Left cardiac atrium (tissue), 4 donors: ENCODE measurements around the gene MLLT6. TPM values are rescaled to one million over a fixed set of nuclear protein-coding genes. Genes with fewer than 3 reads are reported as not detected.

Experiments
- ATAC-seq, 2 donors: fragments of 200-7000 bp; cut with Tn5 transposase; one replicate each; pipeline ENCODE4 v1.9.1; 2020; ENCODE audit warnings: mild to moderate bottlenecking in 2 of 2, moderate library complexity in 2 of 2
- DNase-seq: peaks from one replicate; pipeline ENCODE4 v3.0.0-alpha.2; 2020
- intact Hi-C, 2 donors: fragments of 100-400 bp; cut with DNase I; formaldehyde crosslinking; loops; one replicate each; pipeline versions ENCODE4 v1.14.1 to v1.15.1; 2022 to 2023
- total RNA-seq, 2 donors: library from RNA; stranded (reverse); fragmentation: NEBNext Ultra II Directional; extraction: Animal tissue kit (Norgen Biotek cat#: 25700); gene quantifications; one replicate each; pipeline ENCODE4 v1.2.1, GENCODE V29; 2021
- donor health status: DM: no; HTN: yes; CAD: no.
- donor health status: DM: no; HTN: yes; CAD: no; lungs with severe emphysema.
- donor health status: DM: yes; HTN: yes; CAD: no.
- donor health status: Dilated cardiomyopathy.

MLLT6 gene
- total RNA-seq, 2 donors from 2014 or later = 76.1 to 88.9 TPM

DNA sequence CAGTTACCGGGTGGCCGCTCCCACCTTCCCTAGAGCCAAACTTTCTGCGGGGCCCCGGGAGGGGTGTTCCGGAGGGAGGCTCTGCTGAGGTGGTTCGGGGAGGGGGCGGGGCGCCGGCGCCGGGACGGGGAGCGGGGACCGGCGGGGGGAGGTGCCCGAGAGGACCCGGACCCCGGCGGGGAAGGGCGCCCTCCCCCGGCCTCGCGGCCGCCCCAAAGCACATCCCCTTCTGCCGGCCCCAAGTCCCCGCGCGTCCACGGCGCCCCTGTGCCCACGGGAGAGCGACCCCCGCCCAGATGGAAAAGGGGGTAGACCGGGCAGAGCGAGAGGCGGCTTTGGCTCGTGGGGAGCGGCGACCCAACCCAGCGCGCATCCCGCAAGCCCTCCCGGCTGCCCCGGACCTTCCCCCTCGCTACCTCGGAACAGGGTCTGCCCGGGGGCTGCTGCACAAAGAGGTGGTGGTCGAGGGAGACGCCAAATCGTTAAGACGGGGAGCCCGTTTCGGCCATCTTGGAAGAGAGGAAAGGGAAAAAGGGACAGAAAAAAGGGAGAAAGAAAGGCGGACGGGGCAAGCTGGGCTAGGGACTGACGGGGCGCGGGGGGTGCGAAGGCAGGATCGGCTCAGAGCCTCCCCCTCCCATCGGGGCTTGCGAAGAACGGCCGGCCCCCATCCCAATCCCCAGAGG, 42.5 kb downstream of the MLLT6 start:
- DNase-seq (peak; percentile 74), ATAC-seq (no peak)
- intact Hi-C loops = loop anchor here in 1 of 2 donors (5.0 kb wide), 1 partner anchor 45 kb away; no protein-coding TSS in a partner anchor

DNA sequence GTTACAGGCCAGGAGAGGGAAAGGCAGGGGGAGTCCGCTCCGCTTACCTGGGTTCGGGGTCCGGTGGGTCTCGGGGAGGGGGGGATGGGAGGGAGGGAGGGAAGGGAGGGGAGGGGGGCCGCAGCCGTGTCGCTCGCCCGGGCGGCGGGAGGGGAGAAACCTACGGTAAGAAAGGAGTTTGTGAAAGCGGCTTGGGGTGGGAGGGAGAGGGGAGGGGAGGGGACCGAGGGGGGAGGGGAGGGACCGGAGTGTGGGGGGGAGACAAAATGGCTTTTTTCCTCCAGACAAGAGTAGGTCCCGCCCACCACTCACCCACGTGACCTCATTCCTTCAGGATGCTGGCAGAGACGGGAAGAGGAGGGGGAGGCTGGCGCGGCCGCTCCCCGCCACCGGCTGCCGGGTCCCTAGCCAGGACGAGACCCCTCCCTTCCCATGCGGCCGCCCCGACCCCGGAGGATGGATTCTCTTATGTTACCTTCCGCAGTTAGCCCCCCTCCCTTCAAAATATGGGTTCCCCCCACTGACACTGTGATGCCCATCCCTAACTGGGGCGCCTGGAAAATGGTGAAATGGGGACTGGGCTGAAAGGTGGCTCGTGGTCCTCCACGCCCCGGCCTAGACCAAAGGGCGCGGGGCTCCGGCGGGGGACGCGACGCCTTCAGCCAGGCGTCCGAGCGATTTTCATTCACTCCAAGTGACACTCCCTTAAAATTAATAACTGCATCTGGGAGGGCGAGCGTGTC, 43.2 kb downstream of the MLLT6 start, which contains the start of gene PCGF2:
Gene PCGF2 (minus strand): TSS at position 188 of the 743 bp plus-strand sequence. CDS start 7,934 bp downstream, outside the sequence.
- DNase-seq (peak; percentile 97), ATAC-seq (peak; percentile 21 to 39)
- intact Hi-C loops = loop anchor here in 1 of 2 donors (5.0 kb wide), 1 partner anchor 46 kb away; no protein-coding TSS in a partner anchor

DNA sequence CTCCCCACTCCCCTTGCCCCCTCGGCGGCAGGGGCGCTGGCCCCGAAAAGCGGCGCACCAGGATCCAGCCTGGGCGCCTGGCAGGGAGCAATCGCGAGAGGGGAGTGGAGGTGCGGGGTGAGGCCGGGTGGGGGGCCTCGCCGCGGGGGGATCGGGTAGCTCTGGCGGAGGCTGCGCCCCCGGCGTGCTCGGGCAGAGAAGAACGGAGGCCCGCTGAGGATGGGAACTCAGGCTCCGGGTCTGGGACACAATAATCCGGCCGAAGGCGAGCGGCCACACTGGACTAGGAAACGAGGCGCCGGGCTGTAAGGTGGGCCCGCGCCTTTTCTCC, 43.8 kb downstream of the MLLT6 start:
- ATAC-seq (no peak), DNase-seq (no peak)
- intact Hi-C loops = loop anchor here in 1 of 2 donors (5.0 kb wide), 1 partner anchor 47 kb away; no protein-coding TSS in a partner anchor

DNA sequence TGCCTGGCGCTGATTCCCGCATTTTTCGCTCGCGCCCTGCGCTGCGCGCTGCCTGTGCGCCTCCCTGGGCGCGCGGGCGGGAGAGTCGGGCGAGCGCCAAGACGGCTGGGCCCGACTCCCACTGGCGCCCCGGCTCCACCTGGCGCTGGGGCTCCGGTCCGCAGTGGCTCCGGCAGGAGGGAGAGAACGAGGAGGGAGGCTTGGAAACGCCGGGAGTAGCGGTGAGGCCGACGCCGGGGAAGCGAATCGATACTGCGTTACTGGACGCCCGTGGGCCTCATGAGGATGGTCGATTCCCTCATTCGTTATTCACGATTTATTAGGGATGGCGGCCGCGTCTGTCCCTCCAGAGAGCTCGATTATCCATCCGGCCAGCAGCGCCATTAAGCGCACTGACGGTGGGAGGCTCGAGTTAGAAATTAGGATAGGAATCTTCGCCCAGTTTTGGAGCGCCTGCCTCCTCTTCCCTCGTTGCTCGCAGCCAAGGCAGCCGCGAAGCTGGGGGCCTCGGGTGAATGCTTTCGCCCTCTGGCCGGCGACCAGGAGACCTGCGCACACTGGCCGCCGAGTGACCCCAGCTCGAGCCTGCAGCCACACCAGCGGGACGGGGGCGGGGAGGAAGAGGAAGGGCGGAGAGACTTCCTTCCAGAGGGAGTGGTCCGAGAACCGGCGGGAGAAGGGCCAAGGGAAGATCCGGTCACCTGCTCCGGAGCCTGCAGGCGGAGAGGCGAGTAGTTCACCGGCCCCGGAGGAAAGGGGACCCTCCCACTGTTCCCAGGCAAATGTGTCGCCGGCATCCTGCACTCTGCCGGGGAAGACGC, 44.4 kb downstream of the MLLT6 start:
- intact Hi-C loops = loop anchor here in 1 of 2 donors (5.0 kb wide), 3 partner anchors 47 to 403 kb away; partner anchors contain the start of genes PIP4K2B and PLXDC1
- ATAC-seq = peak; percentile 33 to 58

DNA sequence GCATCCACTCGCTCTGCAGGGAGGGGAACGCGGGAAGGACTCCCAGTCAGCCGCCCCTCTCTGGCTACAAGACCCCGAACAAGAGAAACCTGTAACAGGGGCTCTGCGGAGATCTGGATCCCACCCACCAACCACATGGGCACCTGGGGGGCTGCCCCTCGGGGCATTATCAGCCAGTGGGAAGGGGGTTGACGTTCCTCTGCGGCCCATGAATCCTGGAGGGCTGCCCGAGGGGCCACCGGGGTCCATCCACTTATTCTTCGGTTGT, 44.9 kb downstream of the MLLT6 start:
- ATAC-seq (no peak), DNase-seq (no peak)
- intact Hi-C loops = loop anchor here in 1 of 2 donors (5.0 kb wide), 2 partner anchors 47 to 402 kb away; partner anchors contain the start of genes PIP4K2B and PLXDC1

More for the DNA sequence above, 44.4 kb downstream of the MLLT6 start:
- DNase-seq = peak; percentile 94

DNA sequence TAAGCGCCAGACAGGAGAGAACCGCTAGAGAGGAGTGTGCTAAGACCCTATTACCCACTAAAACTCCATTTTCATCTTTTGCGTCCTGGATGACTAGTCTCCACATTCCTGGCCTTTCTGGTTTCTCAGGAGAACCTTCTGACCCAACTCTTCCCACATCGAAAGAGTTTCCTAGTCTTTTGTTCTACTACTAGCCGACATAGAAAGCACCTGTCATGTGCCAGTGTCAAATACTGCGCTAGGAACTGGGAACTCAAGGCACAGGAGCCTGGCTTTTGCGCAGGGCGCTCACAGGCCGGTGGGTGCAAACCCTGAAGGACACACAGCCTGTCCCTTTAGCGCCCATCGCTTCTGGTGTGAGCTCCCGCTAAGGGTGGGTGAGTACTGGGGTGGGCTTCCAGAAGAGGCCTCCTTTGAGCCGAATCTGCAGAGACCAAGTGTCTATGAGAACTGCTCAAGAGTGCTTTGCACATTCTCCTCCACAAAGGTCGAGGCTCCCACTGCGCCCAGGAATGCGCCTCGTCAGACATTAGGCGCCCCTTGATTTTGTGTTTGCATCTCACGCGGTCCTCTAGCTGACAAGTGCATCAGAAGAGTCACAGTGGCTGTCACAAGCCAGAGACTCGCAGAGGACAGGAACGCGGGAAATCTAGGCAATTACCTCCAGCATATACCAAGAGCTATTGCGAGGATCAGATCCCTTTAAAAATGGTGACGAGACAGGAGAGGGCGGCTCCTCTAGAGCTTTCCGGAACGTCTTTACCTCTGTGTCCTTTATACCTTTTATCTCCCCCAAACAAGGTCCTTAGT, 45.4 kb downstream of the MLLT6 start:
- ATAC-seq = no peak
- intact Hi-C loops = loop anchor here in 1 of 2 donors (5.0 kb wide), 2 partner anchors 47 to 402 kb away; partner anchors contain the start of genes PIP4K2B and PLXDC1
- no peak for DNase-seq

DNA sequence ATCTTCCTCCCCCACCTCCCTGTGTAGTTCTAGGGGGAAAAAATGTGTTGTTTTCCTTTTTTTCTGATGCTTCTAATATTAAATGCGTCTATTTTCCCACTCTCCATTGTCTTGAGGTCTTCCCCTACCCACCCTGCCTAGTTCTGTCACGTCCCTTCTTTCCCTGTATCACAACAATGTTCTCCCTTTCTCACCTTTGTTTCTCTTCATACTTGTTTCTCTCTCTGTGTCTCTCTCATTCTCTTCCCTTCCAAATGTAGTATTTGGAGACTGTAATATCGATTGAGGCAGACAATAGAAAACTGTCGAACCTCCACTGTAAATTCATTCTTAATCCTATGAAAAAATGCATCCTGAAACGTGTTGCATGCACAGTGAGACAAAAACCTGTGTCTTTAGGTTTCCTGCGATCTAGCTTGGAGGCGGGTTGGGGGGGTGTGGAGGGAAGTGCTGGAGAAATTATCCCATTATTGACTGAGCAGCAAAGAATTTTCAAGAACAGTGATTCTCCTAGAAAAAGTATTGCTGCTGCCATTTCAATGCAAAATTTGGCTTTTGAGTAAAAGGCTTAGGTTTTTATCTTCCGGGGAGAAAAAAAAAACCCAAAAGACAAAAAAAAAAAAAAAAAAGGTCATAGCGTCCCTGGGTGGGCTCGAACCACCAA, 46.2 kb downstream of the MLLT6 start:
- ATAC-seq (no peak), DNase-seq (no peak)
- intact Hi-C loops = loop anchor here in 1 of 2 donors (5.0 kb wide), 2 partner anchors 46 to 401 kb away; partner anchors contain the start of genes PIP4K2B and PLXDC1

DNA sequence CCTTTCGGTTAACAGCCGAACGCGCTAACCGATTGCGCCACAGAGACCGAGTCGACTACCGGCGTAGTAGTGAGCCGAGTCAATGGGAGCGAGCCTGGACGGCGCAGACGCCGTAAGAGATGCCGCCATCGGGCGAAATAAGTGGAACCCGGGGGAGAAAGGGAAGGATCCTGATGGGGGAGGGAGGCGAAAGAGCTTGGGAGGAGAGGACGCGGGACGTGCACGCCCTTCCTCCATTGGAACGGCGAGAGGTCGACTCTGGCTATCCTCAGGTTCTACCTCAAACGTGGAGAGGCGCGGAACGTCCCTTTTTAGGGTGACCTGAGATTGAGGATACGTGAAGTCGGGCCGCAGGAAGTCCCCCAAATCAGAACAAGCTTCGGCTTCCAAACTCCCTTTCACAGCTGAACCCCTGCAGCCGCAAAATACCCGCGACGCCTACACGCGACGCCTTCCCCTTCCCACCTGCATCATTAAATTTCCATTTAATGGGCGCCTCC, 46.8 kb downstream of the MLLT6 start:
- DNase-seq (peak; percentile 82), ATAC-seq (peak; percentile 49 to 55)
- intact Hi-C loops = loop anchor here in 1 of 2 donors (5.0 kb wide), 2 partner anchors 45 to 400 kb away; partner anchors contain the start of genes PIP4K2B and PLXDC1

DNA sequence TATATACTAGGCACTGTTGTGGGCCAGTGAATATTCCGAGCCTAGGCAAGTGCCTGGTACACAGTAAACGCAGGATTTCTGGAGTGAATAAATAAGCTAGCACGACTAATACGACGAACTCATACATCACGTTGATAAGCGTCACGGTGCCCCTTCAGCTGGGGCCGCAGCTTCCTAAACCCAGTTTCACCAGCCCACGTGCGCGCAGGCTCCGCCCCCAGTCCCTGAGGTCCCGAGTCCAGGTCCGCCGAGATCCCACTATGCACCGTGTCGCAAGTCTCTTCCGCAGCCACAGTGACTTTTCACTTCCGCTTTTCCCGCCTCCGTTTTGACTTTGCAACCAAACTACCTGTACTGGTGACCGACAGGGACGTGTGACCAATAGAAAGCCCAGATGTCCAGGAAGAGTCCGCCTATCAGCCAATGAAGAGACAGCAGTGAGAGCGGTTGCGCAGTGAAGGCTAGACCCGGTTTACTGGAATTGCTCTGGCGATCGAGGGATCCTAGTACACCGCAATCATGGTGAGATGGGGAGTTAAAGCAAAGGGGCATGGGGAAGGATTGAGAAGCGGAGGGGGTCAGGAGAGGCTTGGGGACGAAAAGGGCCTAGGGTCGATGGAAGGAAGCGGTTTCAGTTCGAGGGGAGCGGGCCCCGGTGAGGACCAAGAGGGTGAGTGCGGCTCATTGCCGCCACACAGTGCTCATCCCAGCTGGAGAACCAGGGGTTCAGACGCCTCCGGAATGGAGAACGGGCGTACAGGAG, 47.4 kb downstream of the MLLT6 start, which contains the start of gene PSMB3:
Gene PSMB3 (plus strand): TSS at position 434 of the 763 bp plus-strand sequence. CDS start 86 bp downstream, at position 520.
- ATAC-seq = peak; percentile 77 to 85
- intact Hi-C loops = loop anchor here in 1 of 2 donors (5.0 kb wide), 2 partner anchors 45 to 400 kb away; partner anchors contain the start of genes PIP4K2B and PLXDC1
- DNase-seq = peak; percentile 98

DNA sequence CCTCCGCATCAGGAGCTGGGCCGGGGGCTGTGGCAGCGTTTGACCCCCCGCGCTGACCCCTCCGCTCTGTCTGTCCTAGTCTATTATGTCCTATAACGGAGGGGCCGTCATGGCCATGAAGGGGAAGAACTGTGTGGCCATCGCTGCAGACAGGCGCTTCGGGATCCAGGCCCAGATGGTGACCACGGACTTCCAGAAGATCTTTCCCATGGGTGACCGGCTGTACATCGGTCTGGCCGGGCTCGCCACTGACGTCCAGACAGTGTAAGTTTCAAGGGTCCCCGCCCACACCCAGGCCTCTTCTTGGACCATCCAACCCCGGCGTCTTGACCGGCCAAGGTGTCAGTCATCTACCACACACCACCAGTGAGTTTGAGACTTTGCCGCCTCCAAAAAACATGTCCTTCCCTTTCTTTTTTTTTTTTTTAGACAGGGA, 48.0 kb downstream of the MLLT6 start:
- no peak for ATAC-seq
- no peak for DNase-seq
- intact Hi-C loops = loop anchor here in 1 of 2 donors (5.0 kb wide), 2 partner anchors 44 to 399 kb away; partner anchors contain the start of genes PIP4K2B and PLXDC1

DNA sequence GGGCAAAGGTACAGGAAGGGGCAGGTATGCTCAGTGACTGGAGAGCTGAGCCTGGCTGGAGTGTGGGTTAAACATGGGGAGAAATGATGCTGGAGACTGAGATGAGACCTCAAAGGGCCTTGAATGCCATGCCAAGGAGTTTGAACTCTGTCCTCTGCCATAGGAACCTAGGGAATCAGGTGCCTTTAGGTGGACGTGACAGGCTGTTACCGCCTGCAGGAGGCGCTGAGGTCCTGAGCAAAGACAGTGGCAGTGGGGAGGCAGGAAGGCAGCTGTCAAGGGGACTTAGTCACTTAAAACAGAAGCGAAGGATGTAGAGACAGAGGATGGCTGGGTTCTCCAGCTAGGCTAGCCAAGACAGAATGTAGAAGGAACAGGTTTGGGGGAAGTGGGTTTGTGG, 56.5 kb downstream of the MLLT6 start:
- DNase-seq = no peak
- ATAC-seq = no peak
- intact Hi-C loops = no loop called here

DNA sequence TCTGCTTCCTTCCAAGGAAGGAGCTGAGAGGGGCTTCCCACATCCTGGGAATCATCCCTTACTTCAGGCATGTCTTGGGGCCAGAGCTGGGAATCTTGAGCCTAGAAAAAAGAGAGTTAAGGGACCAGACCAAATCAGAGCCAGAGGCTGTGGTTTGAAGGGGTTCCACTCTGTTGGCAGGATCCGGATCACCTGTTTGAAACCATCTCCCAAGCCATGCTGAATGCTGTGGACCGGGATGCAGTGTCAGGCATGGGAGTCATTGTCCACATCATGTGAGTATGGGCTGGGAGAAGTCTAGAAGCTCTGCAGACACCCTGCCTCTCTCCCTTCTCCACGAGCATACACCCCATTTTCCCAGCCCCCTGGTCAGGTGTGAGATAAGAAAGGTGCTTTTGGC, 57.2 kb downstream of the MLLT6 start:
- no peak for ATAC-seq
- no peak for DNase-seq
- intact Hi-C loops = no loop called here

DNA sequence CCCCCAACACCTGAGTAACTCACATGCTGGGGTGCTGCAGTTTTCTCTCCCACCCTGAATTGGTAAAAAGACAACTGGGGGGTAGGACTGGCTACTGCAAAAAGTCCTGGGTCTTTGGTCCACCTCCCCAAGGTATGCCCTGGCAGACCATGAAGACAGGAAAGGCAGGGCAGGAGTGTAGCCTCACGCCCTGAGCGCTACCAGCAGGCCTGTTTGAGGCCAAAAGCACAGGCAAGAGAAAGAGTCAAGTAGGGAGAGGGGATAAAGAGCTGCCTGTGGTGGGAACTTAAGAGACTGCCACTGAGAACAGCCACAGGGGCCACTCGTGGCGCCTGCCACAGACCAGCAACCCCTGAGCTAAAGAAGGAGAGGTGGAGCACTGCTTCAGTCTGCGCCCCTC, 61.3 kb downstream of the MLLT6 start:
- DNase-seq = no peak
- no peak for ATAC-seq
- intact Hi-C loops = no loop called here

DNA sequence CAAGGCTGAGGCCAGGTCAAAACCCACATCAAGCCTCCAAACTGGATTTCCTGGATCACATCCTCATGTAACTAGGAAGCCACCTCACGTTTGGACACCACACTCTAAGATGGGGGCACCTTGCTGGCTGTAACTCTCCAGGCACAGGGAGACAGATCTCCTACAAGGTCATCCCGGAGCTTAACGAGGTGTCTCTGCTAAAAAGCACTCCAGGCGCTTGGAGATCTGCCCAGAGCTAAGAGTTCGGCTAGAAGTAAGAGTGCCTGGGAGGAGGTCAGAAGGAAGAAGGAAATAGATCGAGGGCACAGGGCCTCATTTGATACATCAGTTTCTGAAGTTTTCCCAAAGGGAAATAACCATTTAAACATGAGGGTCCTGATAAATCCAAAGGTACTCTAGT, 63.3 kb downstream of the MLLT6 start:
- peak; percentile 43 for DNase-seq
- intact Hi-C loops = no loop called here
- peak; percentile 55 to 62 for ATAC-seq

DNA sequence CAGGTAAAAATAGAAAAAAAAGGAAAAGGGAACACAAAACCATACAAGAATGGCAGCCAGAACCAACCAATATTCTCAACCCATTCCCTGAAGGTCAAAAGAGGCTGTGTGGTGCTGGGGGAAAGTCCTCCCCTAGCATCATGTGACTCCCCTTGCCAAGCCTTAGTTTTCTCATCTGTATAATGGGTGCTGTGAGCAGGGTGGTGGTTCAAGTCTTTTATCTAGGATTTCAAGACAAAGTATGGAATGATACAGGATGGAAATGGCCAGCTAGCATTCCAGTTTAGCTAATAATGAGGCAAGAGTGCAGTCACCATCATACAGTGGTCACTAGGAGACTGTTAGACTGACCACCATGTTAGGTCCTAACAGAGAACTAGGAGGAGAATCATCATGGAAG, 68.2 kb downstream of the MLLT6 start:
- intact Hi-C loops = no loop called here
- DNase-seq (no peak), ATAC-seq (no peak)

DNA sequence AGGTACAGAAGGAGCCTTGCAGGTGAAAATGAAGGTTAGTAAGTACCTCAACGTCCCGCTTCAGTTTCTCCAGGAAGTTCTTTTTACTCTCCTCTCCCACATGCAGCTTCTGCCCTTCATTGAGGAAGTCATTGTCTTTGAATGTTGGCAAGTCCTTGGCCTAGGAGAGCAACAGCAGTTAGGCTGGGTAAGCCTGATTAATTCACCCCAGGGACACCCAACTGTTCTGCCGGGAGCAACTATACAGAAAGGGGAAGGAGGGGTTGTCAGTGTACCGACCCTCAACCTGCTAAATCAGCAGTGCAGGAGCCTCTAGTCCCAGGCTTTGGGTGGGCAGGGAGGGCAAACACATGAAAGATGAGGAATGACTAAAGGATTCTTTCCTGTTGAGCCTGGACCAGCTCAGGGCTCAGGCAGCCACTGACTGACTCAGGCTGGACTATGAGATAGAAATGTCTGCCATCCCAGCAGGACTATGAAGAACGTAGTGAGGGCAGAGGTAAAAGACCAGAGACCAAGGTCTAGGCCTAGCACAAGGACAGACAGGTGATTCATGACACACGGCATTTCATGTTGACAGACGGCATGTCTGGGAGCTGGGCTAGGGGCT, 72.7 kb downstream of the MLLT6 start:
- ATAC-seq = no peak
- intact Hi-C loops = no loop called here

More for the DNA sequence above, 72.7 kb downstream of the MLLT6 start:
- DNase-seq = no peak
